ENCODE measurements around the gene GPR37L1.

Gene GPR37L1

DNA sequence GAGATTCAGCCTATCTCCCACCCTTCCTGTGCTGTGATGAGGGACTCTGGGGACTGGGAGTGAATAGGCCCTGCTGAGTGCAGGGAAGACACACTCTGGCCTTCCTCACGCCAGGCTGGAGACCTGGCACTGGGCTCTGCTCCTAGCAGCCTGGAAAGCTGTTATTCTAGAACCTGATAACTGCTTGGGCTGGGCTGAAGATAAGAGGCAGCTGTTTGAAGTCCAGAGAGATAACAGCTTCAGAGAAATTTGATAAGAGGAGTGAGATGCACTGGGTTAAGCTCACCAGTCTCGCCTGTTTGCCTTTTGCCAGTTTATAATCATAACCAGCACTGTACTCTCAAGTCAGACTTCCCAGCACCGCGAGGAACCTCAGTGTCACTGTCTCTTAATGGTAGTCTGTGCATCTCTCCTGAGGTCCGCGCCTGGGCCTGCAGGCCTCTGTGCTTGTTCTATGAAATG, 46.6 kb upstream of the GPR37L1 start:
- Histone ChIP-seq H3K27ac (no peak overlapping the region), H3K4me3 (IDR thresholded peaks at IDR 0.05; ENCODE audit: insufficient read depth, low read depth, low read length) (no peak overlapping the region), H3K4me1 (ENCODE audit: low read depth, poor library complexity, severe bottlenecking) (no peaks in the 10 kb centered on the region), H3K79me2 (ENCODE audit: insufficient read depth, low read depth) (no peaks in the 10 kb centered on the region), H3K4me2 (no peak overlapping the region), H2AFZ (ENCODE audit: low read depth) (no peak overlapping the region), H3K9ac (no peak overlapping the region), H3K36me3 (ENCODE audit: insufficient read depth) (no peaks in the 10 kb centered on the region), H3K27me3 (ENCODE audit: insufficient read depth, low read depth) (no peaks in the 10 kb centered on the region), H4K20me1 (ENCODE audit: insufficient read depth) (no peaks in the 10 kb centered on the region)
- TF ChIP-seq, protein P1, sequence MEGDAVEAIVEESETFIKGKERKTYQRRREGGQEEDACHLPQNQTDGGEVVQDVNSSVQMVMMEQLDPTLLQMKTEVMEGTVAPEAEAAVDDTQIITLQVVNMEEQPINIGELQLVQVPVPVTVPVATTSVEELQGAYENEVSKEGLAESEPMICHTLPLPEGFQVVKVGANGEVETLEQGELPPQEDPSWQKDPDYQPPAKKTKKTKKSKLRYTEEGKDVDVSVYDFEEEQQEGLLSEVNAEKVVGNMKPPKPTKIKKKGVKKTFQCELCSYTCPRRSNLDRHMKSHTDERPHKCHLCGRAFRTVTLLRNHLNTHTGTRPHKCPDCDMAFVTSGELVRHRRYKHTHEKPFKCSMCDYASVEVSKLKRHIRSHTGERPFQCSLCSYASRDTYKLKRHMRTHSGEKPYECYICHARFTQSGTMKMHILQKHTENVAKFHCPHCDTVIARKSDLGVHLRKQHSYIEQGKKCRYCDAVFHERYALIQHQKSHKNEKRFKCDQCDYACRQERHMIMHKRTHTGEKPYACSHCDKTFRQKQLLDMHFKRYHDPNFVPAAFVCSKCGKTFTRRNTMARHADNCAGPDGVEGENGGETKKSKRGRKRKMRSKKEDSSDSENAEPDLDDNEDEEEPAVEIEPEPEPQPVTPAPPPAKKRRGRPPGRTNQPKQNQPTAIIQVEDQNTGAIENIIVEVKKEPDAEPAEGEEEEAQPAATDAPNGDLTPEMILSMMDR (conservative IDR thresholded peaks at IDR 0.05; ENCODE audit: low read depth, low read length), result no peak

GRCh38 chr1:202078241-202078640, 44.5 kb upstream of the GPR37L1 start:
- TF ChIP-seq, protein P1 (conservative IDR thresholded peaks at IDR 0.05; ENCODE audit: low read depth, low read length), result no peak
- no peak overlapping the region for H3K27ac ChIP-seq
- no peaks in the 10 kb centered on the region for H4K20me1 ChIP-seq (ENCODE audit: insufficient read depth)
- no peak overlapping the region for H3K9ac ChIP-seq
- no peaks in the 10 kb centered on the region for H3K27me3 ChIP-seq (ENCODE audit: insufficient read depth, low read depth)
- no peak overlapping the region for H3K4me2 ChIP-seq
- H3K4me3 ChIP-seq (IDR thresholded peaks at IDR 0.05; ENCODE audit: insufficient read depth, low read depth, low read length), result no peak overlapping the region
- H3K36me3 ChIP-seq (ENCODE audit: insufficient read depth), result no peaks in the 10 kb centered on the region
- no peaks in the 10 kb centered on the region for H3K4me1 ChIP-seq (ENCODE audit: low read depth, poor library complexity, severe bottlenecking)
- H2AFZ ChIP-seq (ENCODE audit: low read depth), result no peak overlapping the region
- H3K79me2 ChIP-seq (ENCODE audit: insufficient read depth, low read depth), result no peaks in the 10 kb centered on the region

DNA sequence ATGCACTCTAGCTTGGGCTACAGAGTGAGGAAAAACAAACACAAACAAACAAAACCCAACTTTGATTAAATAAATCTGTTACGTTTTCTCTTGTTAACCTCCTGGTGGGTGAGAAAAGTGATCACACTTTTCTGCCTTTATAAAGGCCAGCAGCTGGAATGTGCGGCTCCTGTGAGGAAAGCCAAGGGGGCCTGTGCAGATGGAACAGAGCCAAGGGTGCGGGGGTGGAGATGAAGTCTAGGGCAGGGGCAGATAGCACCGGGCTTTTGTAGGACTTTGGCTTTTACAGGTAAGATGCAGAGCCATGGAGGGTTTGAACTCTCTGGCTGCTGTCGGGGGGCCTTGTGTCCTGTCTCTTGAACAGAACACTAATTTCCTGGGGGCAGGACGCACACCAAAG, 40.7 kb upstream of the GPR37L1 start:
- Histone ChIP-seq H3K4me1 (ENCODE audit: low read depth, poor library complexity, severe bottlenecking) (no peaks in the 10 kb centered on the region), H3K27me3 (ENCODE audit: insufficient read depth, low read depth) (no peaks in the 10 kb centered on the region), H2AFZ (ENCODE audit: low read depth) (no peak overlapping the region), H3K27ac (no peak overlapping the region), H3K4me2 (no peak overlapping the region), H4K20me1 (ENCODE audit: insufficient read depth) (no peaks in the 10 kb centered on the region), H3K79me2 (ENCODE audit: insufficient read depth, low read depth) (no peaks in the 10 kb centered on the region), H3K36me3 (ENCODE audit: insufficient read depth) (no peaks in the 10 kb centered on the region), H3K4me3 (IDR thresholded peaks at IDR 0.05; ENCODE audit: insufficient read depth, low read depth, low read length) (no peak overlapping the region), H3K9ac (no peak overlapping the region)
- TF ChIP-seq, protein P1 (conservative IDR thresholded peaks at IDR 0.05; ENCODE audit: low read depth, low read length), result no peak

DNA sequence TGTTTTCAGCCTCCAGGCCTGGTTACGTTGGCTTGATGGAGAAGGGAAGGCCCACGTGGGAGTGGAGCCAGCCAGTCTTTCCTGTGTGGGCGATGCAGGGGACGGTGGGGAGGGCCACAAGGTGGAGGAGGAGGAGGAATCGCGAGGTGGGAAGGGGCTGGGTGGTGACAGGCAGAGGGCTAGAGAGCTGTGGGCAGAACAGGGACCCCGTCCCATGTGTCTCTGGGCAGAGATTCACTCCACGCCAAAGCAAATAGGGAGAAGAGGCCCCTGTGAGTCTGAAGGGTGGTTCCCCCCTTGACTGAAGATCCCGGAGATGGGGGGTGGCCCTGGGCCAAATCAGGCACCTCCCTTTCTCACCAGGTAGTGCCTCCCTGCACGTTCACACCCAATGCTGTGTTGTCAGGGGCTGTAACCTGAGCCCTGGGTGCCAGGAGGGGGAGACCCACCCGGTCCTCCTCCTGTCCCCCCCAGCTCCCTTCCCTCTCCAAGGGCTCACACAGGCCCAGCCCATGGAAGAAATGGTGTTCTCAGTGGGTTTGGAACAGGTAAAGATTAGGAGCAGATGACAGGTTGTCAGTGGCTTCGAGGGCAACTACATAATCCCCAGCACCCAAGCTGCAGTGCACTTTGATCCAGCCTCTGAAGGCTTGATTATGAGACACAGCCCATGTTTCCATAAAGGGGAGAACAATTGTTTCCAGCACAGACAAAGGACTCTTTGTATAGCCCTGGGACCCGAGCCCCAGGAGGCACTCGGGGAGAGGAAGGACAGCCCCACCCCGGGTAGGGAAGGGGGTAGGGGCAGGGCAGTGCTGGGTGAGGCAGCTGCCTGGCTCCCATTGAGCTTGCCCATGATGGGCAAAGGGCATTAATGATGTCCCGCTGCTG, 37.7 kb upstream of the GPR37L1 start:
- Histone ChIP-seq H3K4me2 (no peak overlapping the region), H2AFZ (ENCODE audit: low read depth) (no peak overlapping the region)
- TF ChIP-seq, protein P1 (conservative IDR thresholded peaks at IDR 0.05; ENCODE audit: low read depth, low read length), result no peak

More for the DNA sequence above, 37.7 kb upstream of the GPR37L1 start:
- no peaks in the 10 kb centered on the region for H3K27me3 ChIP-seq (ENCODE audit: insufficient read depth, low read depth)
- H4K20me1 ChIP-seq (ENCODE audit: insufficient read depth), result no peaks in the 10 kb centered on the region
- H3K79me2 ChIP-seq (ENCODE audit: insufficient read depth, low read depth), result no peaks in the 10 kb centered on the region
- H3K9ac ChIP-seq, result no peak overlapping the region
- H3K36me3 ChIP-seq (ENCODE audit: insufficient read depth), result no peaks in the 10 kb centered on the region
- H3K4me3 ChIP-seq (IDR thresholded peaks at IDR 0.05; ENCODE audit: insufficient read depth, low read depth, low read length), result no peak overlapping the region
- H3K4me1 ChIP-seq (ENCODE audit: low read depth, poor library complexity, severe bottlenecking), result no peaks in the 10 kb centered on the region
- H3K27ac ChIP-seq, result no peak overlapping the region

All from KMS-11 (cell line).